ENCODE results near the gene OTUB1. TPM values are rescaled to one million over a fixed set of nuclear protein-coding genes. Genes with fewer than 3 reads are reported as not detected.
A peak's percentile ranks its signal among the peaks of the same experiment; 100 is the strongest.

The OTUB1 gene
- total and polyA plus RNA-seq, 2 experiments from 2014 or later: 49.9 to 152 TPM

GRCh38 chr11:64005691-64006090, 19.5 kb downstream of the OTUB1 start:
- Histone ChIP-seq H3K4me1 (ENCODE audit: insufficient read depth) (peaks cover 37% of the 10 kb centered on the region), H3K27me3 (peaks cover 4% of the 10 kb centered on the region), H3K9me2 (replicated peaks; ENCODE audit: insufficient read depth) (no peaks in the 10 kb centered on the region), H3K36me3 (replicated peaks; ENCODE audit: insufficient read depth, low read depth) (no peaks in the 10 kb centered on the region), H3K79me2 (no peaks in the 10 kb centered on the region), H3K4me2 (no peak overlapping the region), H2AFZ (no peak overlapping the region), H3K27ac (no peak overlapping the region), H3K4me3 (no peak overlapping the region), H3K9me3 (ENCODE audit: low read depth) (no peaks in the 10 kb centered on the region), H4K20me1 (ENCODE audit: insufficient read depth, poor library complexity, severe bottlenecking) (no peaks in the 10 kb centered on the region)
- no peak for DNase-seq (ENCODE audit: low spot score)
- WGBS (ENCODE audit: low lambda C conversion rate, missing lambda C conversion rate): 98% methylated on average over 4 of the region's 4 CpGs
- no peak for TF ChIP-seq EZH2 (IDR thresholded peaks at IDR 0.05; ENCODE audit: borderline replicate concordance)
- TF ChIP-seq CTCF (IDR thresholded peaks at IDR 0.05; ENCODE audit: poor library complexity): no peak
- TF ChIP-seq EZH2phosphoT487 (IDR thresholded peaks at IDR 0.05; ENCODE audit: low read depth, severe bottlenecking, unreplicated experiment): no peak

GRCh38 chr11:64006398-64006797, 20.2 kb downstream of the OTUB1 start:
- Histone ChIP-seq H3K9me2 (replicated peaks; ENCODE audit: insufficient read depth) (no peaks in the 10 kb centered on the region), H3K4me2 (peak overlapping the region; percentile 81), H3K27ac (no peak overlapping the region), H4K20me1 (ENCODE audit: insufficient read depth, poor library complexity, severe bottlenecking) (no peaks in the 10 kb centered on the region), H3K9me3 (ENCODE audit: low read depth) (no peaks in the 10 kb centered on the region), H3K36me3 (replicated peaks; ENCODE audit: insufficient read depth, low read depth) (no peaks in the 10 kb centered on the region), H3K27me3 (peaks cover 4% of the 10 kb centered on the region), H3K4me3 (no peak overlapping the region), H2AFZ (no peak overlapping the region), H3K79me2 (no peaks in the 10 kb centered on the region), H3K4me1 (ENCODE audit: insufficient read depth) (peaks cover 33% of the 10 kb centered on the region)
- 80% methylated on average over 12 of the region's 12 CpGs for WGBS (ENCODE audit: low lambda C conversion rate, missing lambda C conversion rate)
- DNase-seq (ENCODE audit: low spot score): no peak
- no peak for TF ChIP-seq CTCF (IDR thresholded peaks at IDR 0.05; ENCODE audit: poor library complexity)
- no peak for TF ChIP-seq EZH2 (IDR thresholded peaks at IDR 0.05; ENCODE audit: borderline replicate concordance)
- TF ChIP-seq EZH2phosphoT487 (IDR thresholded peaks at IDR 0.05; ENCODE audit: low read depth, severe bottlenecking, unreplicated experiment): no peak

- H3K4me3 ChIP-seq: no peak overlapping the region
- H2AFZ ChIP-seq: no peak overlapping the region
Observed at GRCh38 chr11:64007160-64007628, 21.0 kb downstream of the OTUB1 start.

More at GRCh38 chr11:64007160-64007628, 21.0 kb downstream of the OTUB1 start:
- Histone ChIP-seq H3K27me3 (peaks cover 4% of the 10 kb centered on the region), H3K27ac (no peak overlapping the region), H3K79me2 (no peaks in the 10 kb centered on the region), H3K9me2 (replicated peaks; ENCODE audit: insufficient read depth) (no peaks in the 10 kb centered on the region), H3K9me3 (ENCODE audit: low read depth) (no peaks in the 10 kb centered on the region), H3K4me1 (ENCODE audit: insufficient read depth) (peaks cover 27% of the 10 kb centered on the region), H3K36me3 (replicated peaks; ENCODE audit: insufficient read depth, low read depth) (no peaks in the 10 kb centered on the region), H3K4me2 (peak overlapping the region; percentile 81), H4K20me1 (ENCODE audit: insufficient read depth, poor library complexity, severe bottlenecking) (no peaks in the 10 kb centered on the region)
- no peak for TF ChIP-seq EZH2 (IDR thresholded peaks at IDR 0.05; ENCODE audit: borderline replicate concordance)
- TF ChIP-seq EZH2phosphoT487 (IDR thresholded peaks at IDR 0.05; ENCODE audit: low read depth, severe bottlenecking, unreplicated experiment): no peak
- TF ChIP-seq CTCF (IDR thresholded peaks at IDR 0.05; ENCODE audit: poor library complexity): no peak
- 5% methylated on average over 20 of the region's 27 CpGs for WGBS (ENCODE audit: low lambda C conversion rate, missing lambda C conversion rate)
- DNase-seq (ENCODE audit: low spot score): peak; percentile 52
